Kasumi-1 (cell line): ENCODE measurements around the gene BSDC1.

Experiments
- DNase-seq, 2 experiments: peaks; one replicate each; lab custom pipeline; 2025; lab: John Stamatoyannopoulos, UW

BSDC1 gene

DNA sequence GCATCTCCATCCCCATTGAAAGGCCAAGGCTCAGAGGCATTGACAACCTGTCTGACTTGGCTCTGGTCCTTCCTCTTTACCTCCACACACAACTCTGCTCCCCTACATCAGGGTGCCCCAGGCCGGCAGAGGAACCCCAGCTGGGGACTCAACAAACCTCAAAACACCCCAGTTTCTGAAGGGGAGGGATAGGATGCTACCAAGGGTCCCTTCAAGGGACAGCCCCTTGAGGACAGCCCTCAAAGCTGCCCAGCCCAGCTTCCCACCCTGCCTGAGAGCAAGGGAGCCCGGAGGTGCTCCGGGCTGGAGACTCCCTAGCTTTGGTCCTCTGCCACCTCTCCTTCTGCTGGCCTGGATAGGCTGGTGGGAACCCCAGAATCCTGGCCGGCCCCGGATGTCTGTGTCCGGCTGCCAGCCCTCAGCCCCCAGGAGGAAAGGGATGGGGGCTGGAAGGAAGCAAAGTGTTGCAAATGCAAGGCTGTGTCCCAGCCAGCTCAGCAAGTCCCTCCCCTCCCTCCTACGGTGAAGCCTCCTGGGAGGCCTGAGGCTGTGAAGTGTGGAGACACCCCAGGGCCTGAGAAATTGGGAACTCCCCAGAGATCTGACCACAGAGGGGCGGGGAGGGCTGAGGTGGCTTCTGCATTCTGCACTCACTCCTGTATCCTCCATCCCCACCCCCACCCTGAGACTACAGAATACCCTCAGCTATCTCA is 57.1 kb downstream of the BSDC1 start:
- DNase-seq: peak; percentile 90 to 93

DNA sequence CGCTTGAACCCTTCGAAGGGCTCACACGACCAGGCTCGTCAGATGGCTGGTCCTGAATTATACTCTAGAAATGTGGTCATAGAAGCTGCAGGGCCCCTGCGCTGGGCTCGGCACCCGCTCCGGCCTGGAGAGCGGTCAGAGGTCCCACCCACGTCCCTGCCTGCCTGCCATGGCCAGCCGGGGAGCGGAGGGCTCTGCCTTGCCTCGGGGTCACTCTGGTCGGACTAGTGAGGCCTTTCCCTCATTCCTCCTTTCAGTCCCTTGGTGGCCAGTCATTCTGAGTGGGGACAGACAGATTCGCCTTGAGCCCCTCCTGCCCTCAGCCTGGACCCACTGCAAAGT is 57.7 kb downstream of the BSDC1 start:
- no peak for DNase-seq

DNA sequence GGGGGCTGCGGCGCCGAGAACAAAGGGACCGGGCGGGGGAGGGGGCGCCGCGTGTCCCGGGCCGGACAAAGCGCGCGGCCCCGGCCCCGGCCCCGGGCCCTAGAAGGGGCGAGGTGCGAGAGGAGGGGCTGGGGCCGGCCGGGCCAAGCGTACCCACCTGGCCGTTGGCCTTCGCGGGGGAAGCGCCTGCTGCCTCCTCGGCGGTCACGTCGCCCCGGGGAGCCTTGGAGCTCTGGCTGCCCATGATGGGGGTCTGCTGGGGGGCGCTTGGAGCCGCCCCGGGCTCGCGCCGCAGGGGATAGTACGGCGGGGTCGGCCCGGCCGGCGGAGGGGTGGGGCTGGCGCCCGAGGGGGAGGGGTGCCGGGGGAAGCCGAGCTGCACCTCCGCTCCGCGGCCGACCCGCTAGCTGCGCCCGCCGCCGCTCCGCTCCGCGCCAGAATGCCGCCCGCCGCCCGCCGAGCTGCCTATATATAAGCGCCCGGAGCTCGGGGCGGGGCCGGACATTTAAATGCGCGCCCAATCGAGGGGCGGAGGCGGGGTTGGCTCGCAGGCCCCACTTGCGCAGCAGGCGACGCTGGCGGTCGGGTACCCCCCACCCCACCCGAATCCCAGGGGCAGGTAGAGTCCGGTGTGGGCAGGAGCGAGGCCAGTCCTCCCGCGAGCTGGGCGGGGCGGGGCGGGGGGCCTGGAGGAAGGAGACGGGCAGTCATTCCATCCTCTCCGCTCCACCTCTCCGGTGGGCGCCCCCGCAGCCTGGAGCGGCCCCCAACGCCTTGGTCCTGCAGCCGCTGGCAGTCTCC is 58.3 kb downstream of the BSDC1 start, which contains the start of gene MARCKSL1:
TSS of gene MARCKSL1 (minus strand) at position 444 of the 801 bp plus-strand sequence. CDS start at position 244, 200 bp downstream.
- DNase-seq: peak; percentile 40 to 50

DNA sequence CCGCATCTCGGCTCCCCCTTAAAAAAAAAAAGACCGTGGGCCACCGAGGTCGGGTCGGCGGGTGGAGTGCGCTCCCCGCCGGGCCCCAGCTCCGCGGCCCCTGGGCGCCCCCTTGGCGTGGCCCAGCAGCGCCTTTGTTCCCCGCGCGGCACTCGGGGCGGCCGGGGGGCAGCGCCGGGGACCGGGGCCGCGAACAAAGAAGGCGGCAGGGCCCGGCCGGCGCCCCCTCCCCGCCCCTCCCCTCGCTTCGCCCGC is 58.8 kb downstream of the BSDC1 start:
- no peak for DNase-seq

DNA sequence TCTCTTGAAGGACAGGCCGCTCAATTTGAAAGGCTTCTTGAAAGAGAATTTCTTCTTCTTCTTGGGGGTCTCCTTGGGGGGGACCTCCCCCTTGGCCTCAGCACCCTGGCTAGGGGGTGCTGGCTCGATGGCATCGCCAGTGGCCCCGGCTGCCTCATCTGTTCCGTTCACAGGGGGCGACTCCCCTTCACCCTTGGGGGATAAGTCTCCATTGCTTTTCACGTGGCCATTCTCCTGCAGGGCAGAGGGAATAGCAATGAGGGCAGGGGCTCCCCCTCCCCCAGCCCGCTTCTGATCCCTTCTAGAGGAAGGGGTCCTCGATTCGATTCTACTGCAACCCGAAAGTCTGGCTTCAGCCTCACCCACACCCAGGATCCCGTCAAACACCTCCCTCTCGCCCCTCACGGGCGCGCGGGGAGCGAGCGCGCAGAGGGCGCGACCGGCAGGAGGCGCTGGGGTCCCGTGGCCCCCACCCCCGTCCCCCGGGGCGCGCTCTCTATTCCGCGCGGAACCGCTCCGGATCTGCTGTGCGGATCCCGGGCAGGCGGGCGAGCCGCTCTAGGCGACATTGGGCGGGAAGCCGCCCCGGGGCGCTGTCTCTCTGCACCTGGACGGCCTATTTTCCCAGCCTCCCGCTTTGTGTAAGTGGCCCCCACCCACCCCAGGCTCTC is 59.2 kb downstream of the BSDC1 start:
- peak; percentile 33 to 41 for DNase-seq

DNA sequence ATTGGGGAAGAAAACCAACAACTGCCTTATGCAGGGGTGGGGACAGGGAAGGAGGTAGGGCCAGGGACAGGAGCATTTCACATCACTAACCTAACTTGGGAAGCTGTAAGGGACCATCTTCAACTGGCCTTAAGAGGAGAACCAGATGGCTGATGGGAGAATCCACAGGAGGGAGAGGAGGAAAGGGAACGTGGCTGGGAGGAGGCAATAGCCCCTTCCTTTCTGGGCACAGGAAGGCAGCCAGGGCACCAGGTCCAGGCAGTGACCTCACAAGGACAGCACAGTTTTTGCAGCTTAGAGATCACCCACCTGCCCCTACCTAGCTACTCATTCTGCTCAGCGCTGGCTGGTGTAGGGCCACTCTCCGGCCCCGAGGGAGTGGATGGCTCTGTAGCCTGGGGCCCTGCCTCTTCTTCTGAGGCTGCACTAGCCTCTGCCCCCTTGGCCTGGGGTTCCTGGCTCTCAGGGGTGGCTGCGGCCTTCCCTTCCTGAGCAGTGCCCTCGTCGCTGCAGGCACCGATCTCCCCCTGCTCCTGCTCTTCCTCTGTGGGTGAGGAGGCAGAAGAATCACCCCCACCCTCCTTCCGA is 59.9 kb downstream of the BSDC1 start:
- no peak for DNase-seq

DNA sequence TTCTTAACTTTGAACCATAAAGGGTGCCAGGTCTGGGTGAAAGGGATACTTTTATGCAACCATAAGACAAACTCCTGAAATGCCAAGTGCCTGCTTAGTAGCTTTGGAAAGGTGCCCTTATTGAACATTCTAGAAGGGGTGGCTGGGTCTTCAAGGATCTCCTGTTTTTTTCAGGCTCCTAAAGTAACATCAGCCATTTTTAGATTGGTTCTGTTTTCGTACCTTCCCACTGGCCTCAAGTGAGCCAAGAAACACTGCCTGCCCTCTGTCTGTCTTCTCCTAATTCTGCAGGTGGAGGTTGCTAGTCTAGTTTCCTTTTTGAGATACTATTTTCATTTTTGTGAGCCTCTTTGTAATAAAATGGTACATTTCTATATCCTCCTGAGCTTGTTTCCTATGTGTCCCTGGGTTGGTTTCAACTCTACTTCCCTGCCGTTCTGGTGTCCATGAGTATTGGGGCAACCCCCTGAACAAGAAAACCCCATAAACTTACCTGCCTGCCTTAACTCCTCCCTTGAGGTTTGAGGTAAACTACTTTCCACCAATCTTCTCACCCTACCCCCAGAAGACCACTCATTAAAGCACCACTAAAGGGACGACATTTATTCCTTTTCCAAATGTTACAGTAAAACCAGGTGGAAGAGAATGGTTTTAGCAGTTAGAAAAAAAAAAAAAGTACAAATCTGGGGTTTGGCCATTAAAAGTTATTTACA is 60.8 kb downstream of the BSDC1 start:
- no peak for DNase-seq

DNA sequence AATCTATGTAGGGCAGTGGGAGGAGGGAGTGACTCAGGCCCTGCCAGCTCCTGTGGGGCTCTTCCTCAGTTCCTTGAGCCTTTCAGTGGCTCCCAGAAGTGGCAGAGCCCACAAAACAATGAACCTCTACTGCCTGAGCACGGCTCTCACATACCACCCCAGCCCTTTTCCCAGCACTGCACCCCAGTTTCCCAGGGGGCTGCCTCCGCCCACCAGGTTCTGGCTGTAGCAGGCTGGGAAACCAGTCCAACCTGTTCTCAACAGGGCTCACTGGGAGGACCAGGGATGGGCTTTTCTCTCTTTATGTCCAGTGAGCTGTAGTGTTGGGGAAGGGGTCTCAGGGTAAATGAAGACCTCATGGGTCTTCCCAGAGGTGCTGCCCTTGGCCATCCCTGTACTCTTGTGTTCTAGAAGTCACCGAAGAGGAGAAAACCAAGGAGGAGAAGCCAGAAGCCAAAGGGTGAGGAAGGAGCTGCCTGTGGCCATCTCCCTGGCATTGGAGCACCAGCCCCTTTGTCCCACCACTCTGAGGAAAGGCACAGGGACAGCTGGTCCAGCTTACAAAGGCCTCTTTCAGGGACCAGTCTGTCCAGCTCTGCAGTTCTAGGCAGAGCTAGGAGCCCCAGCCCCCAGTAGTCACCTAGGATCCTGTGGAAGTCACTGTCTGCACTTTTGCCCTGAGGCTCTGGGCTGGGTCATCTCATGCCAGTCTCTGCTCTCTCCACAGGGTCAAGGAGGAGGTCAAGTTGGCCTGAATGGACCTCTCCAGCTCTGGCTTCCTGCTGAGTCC is 61.8 kb downstream of the BSDC1 start:
- DNase-seq: no peak

DNA sequence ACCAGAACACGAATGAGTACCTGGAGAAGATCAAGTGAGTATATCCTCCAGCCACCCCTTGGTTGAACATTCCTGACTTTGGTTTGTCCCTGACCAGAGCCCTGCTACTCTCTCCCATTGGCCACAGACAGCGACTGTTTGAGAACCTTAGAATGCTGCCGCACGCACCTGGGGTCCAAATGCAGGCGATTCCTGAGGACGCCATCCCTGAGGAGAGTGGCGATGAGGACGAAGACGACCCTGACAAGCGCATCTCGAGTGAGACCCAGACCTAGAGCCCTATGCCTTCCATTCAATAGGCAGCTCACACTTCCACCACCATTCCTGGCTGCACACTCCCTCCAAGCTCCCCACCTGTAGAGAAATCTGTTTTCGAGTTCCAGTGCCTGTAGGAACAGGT is 62.7 kb downstream of the BSDC1 start:
- no peak for DNase-seq

DNA sequence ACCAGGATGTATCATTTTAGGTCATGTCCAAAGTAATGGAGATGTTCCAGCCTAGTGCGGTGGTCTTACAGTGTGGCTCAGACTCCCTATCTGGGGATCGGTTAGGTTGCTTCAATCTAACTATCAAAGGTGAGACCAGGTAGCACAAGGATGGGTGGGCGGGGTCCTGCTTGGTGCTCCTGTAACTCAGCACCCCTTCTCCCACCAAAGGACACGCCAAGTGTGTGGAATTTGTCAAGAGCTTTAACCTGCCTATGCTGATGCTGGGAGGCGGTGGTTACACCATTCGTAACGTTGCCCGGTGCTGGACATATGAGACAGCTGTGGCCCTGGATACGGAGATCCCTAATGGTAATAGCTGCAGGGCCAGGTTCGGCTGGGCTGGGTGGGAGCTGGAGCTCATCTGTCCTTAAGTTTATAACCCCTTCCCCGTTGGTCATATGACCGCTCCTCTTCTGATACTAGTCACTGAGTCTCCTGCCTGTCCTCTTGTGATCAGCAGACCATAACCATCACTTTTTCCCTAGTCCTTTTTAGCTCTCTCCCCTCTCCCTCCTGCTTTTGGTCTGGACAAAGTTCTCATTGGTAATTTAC is 63.6 kb downstream of the BSDC1 start:
- no peak for DNase-seq

DNA sequence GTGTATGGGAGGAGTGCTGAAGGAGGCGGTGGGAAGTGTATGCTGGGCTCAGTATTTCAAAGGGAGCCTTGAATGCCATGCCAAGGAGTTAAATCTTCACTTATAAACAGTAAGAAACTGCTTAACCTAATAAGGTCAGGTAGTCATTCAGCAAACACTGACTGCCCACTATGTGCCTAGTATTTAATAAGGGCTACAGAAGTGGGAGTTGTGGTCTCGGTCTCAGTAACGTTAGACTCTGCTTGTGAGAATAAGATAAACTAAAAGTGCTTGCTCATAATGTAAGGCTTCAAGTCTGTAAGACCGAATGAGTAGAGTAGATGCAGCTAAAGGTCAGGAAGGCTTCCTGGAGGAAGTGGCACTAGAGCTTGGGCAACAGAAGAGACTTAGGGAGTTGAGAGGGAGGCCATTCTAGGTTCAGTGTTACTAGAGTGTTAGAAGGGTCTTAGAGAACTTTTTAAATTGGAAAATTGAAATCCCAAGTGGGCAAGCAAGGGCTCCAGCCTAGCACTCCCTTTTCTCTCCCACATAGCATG is 64.2 kb downstream of the BSDC1 start:
- DNase-seq: no peak

DNA sequence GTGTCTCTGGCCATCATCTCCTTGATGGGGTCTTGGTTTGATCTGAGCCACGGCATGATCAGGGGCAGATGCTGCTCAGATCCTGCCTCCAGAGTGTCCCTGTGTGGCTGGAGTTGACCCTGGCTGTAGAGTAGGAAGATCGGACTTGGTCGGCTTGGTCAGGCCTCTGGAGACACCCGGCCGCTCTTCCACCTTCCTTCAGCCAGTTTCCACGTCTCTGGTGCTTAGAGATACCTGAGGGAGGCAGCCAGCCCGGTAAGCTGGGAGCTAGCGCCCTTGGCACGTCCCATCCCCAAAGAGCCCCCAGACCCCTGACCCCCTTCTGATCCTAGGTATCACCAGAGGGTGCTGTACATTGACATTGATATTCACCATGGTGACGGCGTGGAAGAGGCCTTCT is 67.0 kb downstream of the BSDC1 start:
- no peak for DNase-seq

DNA sequence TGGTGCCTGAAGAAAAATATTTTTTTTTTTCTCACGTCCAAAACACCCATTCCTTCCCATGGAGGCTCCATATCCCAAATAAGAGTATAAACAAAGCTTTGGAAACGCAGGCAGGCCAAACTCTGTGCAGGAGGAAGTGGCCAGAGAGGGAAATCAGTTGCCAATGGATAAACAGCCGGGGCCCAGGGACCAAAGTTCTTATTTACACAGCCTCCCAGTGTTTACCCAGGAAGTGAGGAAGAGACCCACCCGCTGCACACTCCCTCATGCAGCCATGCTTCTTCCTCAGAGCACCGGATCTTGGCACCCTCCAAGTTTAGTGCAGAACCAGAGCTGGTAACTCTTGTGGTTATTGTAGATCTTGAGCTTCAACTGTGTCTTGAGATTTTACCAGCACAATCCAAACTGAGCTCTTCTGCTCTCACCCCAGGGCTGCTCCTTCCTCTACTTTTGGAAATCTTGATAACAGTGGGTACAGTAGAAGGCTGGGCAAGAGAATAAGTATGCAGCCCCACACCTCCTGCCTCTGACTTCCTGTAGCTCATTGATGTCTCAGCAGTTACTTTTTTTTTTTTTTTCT is 72.4 kb downstream of the BSDC1 start:
- DNase-seq: peak in 1 of 2 experiments; percentile 11

DNA sequence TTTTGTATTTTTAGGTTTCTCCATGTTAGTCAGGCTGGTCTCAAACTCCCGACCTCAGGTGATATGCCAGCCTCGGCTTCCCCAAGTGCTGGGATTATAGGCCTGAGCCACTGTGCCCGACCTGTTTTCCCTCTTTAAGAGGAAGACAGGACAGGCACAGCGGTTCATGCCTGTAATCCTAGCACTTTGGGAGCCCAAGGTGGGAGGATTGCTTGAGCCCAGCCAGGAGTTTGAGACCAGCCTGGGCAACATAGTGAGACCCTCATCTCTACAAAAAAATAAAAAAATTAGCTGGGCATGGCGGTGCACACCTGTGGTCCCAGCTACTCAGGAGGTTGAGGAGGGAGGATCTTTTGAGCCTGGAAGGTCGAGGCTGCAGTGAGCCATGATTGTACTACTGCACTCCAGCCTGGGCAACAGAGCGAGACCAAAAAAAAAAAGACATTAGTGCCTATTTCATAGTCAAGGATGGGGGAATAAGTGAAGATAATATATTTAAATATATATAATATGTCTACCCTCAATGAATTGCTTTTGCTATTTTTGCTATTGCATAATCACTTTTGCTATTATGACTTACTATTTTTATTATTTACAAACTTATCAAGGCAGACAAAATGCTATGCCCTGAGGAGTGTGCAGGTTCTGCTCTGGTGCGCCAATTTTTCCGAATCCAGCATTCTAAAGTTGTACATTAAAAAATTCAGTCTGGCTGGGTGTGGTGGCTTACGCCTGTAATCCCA is 75.9 kb downstream of the BSDC1 start:
- DNase-seq: no peak

DNA sequence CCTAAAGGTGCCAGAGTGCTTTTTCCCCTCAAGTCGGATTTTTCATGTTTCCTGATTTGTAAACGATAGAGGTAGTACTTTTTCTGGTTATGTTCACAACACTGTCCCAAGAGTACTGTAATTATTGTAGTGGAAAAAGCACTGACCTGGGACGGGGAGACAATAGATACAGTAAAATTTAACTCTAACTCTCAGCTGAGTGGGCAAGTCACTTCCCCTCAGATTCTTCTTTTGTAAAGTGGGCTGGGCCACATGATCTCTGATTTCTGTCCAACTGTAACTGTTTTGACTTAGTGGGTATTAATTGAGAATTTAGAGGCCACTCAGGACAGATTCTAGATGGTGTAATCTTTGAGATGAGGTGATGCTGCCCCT is 77.4 kb downstream of the BSDC1 start:
- no peak for DNase-seq
